Muscle layer of duodenum (tissue), 2 donors: ENCODE data around the gene EIF4E3.
A peak's percentile ranks its signal among the peaks of the same experiment; 100 is the strongest.

Experiments used
- H3K27ac ChIP-seq: one replicate; pipeline ENCODE4 v1.7.0; 2013; ENCODE audit warnings: mild to moderate bottlenecking, low read length
- H3K27me3 ChIP-seq: one replicate; pipeline ENCODE4 v1.7.0; 2013; ENCODE audit warnings: low read depth, mild to moderate bottlenecking, control low read depth, low read length
- H3K36me3 ChIP-seq, 2 donors: one replicate each; pipeline ENCODE4 v1.7.0; 2013; ENCODE audit warnings: low read length in 2 of 2, control low read depth in 1 of 2, mild to moderate bottlenecking in 1 of 2; ENCODE audit not compliant: insufficient read depth in 2 of 2, control insufficient read depth in 1 of 2
- H3K4me1 ChIP-seq, 2 donors: one replicate each; pipeline ENCODE4 v1.7.0; 2013; ENCODE audit warnings: low read length in 2 of 2, mild to moderate bottlenecking in 2 of 2, control low read depth in 1 of 2, moderate library complexity in 1 of 2; ENCODE audit not compliant: insufficient read depth in 2 of 2, control insufficient read depth in 1 of 2
- H3K4me3 ChIP-seq, 2 donors: one replicate each; pipeline ENCODE4 v1.7.0; 2013; ENCODE audit warnings: low read length in 2 of 2, low read depth in 1 of 2, mild to moderate bottlenecking in 1 of 2
- H3K9me3 ChIP-seq, 2 donors: one replicate each; pipeline ENCODE4 v1.7.0; 2013; ENCODE audit warnings: low read length in 2 of 2, control low read depth in 1 of 2, mild to moderate bottlenecking in 1 of 2; ENCODE audit not compliant: control insufficient read depth in 1 of 2
- donor health status: healthy.

EIF4E3 gene

DNA sequence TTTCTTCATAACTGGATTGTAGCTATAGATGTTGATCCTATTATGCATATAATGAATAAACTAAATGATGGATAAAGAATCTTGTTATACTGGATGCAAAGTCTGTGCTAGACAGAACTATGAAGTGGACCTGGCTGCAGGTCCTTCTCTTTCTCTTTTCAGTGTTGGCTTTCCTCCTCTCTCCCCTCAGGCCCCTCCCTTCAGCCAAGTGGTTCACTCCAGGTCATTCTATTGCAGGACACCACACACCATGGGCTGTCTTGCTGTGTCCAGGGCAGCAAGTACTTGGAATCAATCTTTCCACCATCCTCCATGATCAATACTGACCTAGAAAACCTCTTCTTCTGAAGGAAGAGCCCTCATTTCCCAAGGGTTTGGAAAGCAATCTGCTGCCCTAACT, 20.3 kb downstream of the EIF4E3 start:
- Histone ChIP-seq H3K27ac (no peak overlapping the region), H3K4me1 (peaks cover 0 to 3% of the 10 kb centered on the region in 2 donors), H3K4me3 (no peak overlapping the region), H3K9me3 (no peaks in the 10 kb centered on the region), H3K27me3 (no peaks in the 10 kb centered on the region), H3K36me3 (peaks cover 3 to 5% of the 10 kb centered on the region in 2 donors)

DNA sequence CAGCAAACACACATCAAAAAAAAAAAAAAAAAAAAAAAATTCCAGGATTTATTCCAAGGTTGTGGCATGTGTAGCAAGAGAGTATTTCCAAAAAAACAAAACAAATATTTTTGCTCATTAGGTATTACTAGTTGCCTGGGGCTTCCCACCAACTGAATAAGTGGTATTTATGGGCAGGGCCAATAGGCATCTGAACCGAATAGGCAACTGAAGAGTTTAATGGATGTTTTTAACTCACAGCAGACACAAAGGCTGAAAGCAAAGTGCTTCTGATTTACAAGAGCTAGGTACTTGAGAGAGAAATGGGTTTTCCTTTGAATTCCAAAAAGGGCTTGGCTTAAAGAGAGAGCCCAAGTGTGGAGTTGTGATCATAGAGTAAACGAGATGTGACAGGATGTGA, 21.4 kb downstream of the EIF4E3 start:
- no peak overlapping the region for H3K27ac ChIP-seq
- no peaks in the 10 kb centered on the region for H3K9me3 ChIP-seq
- no peaks in the 10 kb centered on the region for H3K27me3 ChIP-seq
- H3K4me3 ChIP-seq, result no peak overlapping the region
- H3K4me1 ChIP-seq, result peaks cover 0 to 3% of the 10 kb centered on the region in 2 donors
- H3K36me3 ChIP-seq, result no peaks in the 10 kb centered on the region

DNA sequence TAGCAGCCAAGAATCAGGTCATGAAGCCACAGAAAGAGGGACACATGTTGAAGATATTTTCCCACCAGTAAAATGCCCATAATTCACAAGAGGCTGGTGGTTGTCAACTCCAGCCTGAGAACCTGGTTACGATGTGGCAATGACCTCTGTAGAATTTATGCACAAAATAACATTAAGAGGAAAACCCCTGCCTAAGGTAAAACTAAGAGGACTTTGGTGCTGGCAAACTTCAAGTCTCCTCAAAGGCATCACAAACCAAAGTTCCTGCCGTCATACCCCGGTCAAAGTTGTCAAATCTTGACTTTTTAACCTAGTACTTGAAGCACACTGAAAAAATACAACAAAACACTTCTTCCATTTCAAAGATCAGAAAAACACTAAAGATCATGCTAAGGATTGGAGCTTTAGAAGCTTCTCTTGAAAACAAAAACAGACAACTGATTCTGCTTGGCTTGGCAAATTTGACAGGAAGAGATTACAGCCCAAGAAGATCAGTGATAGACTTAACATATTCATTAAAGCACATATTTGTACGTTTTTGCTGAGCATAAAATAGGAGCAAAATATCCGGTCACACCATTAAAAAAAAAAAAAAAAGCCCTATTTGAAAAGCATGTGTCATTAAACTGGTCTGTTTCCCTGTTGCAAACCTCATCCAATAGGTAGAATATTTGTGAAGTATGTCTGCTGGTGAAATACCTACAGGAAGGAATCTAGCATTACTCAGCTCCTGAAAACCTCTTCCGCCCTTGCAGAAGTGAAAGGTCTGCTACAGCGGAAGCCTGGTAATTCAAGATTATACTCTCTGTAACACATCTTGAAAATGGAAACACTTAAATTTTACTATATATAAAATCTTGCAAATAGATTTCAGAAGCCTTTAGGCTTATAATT, 22.8 kb downstream of the EIF4E3 start:
- peaks cover 0 to 3% of the 10 kb centered on the region in 2 donors for H3K4me1 ChIP-seq
- H3K27ac ChIP-seq, result no peak overlapping the region
- H3K36me3 ChIP-seq, result no peaks in the 10 kb centered on the region
- H3K9me3 ChIP-seq, result no peaks in the 10 kb centered on the region
- no peaks in the 10 kb centered on the region for H3K27me3 ChIP-seq
- H3K4me3 ChIP-seq, result no peak overlapping the region

DNA sequence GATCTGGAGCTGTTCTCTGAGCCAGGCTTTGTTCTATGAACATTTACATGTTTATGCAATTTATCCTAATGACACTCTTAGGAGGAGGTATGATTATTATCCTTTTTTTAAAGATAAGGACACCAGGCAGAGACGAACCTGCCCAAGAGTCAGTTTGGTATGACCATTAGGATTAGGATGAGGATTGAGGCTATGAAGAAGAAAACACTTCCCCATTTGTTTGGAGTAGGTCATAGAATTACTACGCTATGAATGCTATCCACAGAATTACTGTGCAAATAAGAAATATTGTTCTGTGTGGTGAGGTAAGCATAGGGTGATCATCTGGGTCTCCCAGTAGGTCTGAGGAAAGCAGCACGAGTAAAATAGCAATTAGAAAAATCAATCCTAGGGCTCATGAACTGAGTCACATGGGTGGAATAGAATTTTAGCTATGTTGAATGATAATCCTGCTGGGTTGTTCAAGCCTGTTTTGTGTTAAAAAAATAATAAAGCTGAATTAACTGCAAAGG, 23.9 kb downstream of the EIF4E3 start:
- H3K36me3 ChIP-seq, result no peaks in the 10 kb centered on the region
- no peaks in the 10 kb centered on the region for H3K27me3 ChIP-seq
- no peak overlapping the region for H3K4me3 ChIP-seq
- peaks cover 0 to 3% of the 10 kb centered on the region in 2 donors for H3K4me1 ChIP-seq
- H3K9me3 ChIP-seq, result no peaks in the 10 kb centered on the region
- no peak overlapping the region for H3K27ac ChIP-seq

DNA sequence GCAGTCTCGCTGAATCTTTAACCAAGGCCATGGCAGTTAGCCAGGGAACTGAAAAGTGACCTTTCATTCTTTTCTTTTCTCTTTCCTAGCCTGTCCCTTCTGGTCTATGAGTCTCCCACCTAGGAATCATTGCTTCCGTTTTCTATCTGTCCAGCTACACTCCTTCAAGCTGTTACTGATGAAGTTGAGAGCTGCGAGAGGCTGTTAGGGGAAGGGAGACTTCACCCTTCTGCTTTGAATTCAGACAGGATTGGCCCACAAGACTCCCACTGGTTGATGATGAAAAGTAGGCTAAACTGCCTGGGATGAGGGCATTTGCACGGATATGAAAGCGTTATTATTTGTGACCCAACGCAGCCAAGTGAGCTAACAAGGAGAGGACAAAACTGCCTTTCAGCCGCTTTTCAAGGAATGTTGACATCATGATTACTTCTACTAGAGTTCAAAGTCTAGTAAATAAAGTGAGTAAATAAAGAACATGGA, 30.2 kb downstream of the EIF4E3 start:
- H3K4me3 ChIP-seq, result peak overlapping the region in 1 of 2 donors; percentile 17
- no peaks in the 10 kb centered on the region for H3K9me3 ChIP-seq
- peak overlapping the region; percentile 41 for H3K27ac ChIP-seq
- H3K36me3 ChIP-seq, result no peaks in the 10 kb centered on the region
- H3K4me1 ChIP-seq, result peaks cover 24 to 30% of the 10 kb centered on the region in 2 donors
- H3K27me3 ChIP-seq, result no peaks in the 10 kb centered on the region

DNA sequence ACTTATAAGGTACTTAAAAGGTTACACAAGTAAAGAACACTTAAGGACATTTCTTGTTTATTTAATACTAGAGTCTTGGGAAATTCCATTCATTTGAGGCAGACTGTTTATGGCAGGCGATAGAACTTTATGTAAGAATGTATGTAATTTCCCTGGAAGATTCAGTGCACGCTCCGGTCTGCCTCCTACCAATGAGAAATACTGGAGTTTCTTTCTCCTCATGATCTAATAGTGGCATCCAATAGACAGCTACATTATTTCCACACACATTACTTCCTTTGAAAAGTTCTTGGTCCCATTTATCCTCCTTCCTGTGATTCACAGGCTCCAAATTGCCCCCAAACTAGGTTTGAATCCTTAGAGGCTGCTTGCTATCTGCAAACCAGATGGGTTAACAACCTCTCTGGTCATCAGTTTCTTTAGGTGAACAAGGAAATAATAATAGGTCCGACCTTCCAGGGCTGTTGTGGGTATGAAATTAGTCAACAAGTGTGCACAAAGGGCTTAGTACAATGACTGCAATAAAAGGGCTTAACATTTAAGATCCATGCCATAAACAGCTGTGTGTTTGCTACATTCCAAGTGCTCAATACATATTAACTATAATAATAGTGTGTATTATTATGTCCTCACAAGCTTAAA, 30.7 kb downstream of the EIF4E3 start:
- H3K36me3 ChIP-seq, result no peaks in the 10 kb centered on the region
- H3K4me1 ChIP-seq, result peaks cover 26 to 36% of the 10 kb centered on the region in 2 donors
- no peaks in the 10 kb centered on the region for H3K27me3 ChIP-seq
- H3K9me3 ChIP-seq, result no peaks in the 10 kb centered on the region
- H3K27ac ChIP-seq, result peak overlapping the region; percentile 41
- H3K4me3 ChIP-seq, result peak overlapping the region in 1 of 2 donors; percentile 17

DNA sequence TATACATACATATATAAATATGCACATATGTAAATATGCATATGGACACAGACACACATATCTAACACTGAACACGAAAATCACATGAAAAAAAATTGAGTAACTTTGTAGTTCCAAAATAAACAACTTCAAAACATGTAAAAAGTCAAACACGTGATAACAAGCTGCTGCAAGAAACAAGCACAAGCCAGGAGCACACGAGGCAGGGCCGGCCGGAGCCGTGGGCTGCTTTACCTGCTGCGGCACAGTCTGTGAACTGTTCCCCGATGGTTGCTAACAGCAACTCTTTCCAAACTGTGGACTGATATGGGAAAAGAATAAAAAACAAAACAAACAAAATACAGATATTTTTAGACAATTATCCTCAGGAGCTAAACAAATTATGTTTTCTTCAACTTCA, 31.6 kb downstream of the EIF4E3 start:
- Histone ChIP-seq H3K9me3 (no peaks in the 10 kb centered on the region), H3K36me3 (no peaks in the 10 kb centered on the region), H3K4me3 (no peak overlapping the region), H3K27ac (peak overlapping the region; percentile 41), H3K27me3 (no peaks in the 10 kb centered on the region), H3K4me1 (peaks cover 26 to 39% of the 10 kb centered on the region in 2 donors)

DNA sequence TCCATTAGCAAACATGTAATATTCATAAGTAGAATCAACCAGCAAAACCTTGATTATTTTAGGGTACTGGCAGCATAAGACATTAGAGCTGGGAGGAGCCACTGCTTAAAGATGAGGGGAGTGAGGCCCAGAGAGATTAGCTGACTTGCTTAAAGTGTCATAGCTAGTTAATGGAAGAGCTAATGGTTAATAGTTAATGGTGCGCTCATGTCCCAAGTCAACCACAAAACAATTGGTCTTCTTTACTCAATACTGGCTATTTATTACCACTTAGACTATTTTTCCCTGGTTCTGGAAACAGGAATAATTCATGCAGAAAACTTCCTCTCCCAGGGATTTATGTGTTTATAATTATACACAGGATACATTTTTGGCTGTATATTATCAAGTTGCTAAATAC, 33.1 kb downstream of the EIF4E3 start:
- H3K4me1 ChIP-seq, result peaks cover 30 to 39% of the 10 kb centered on the region in 2 donors
- H3K27ac ChIP-seq, result no peak overlapping the region

DNA sequence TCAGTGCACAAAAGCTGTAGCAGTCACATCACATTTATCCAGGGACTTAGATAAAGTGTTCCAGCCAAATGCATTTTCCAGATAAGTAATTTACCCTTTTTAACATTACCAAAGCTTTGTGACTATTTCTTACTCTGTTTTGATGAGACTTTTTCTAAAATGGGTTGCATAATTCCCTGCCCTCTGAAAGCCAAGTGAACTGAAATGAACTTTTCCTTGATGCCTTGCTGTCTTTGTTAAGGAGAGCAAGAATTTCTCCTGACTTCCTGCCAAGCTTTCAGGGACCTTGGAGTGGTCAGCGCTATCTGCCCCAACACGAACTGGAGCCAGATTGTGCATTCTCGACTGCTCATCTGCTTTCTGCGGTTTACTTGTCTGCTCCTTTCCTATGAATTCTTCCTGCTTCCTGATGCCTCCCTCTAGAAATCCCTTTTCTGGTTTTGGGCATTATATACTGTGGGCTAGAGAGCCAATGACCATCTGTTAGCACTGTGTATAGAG, 34.8 kb downstream of the EIF4E3 start:
- H3K4me1 ChIP-seq, result peaks cover 30 to 43% of the 10 kb centered on the region in 2 donors
- H3K27ac ChIP-seq, result no peak overlapping the region

More for the DNA sequence above, 33.1 kb downstream of the EIF4E3 start:
- Histone ChIP-seq H3K27me3 (no peaks in the 10 kb centered on the region), H3K4me3 (no peak overlapping the region), H3K36me3 (no peaks in the 10 kb centered on the region), H3K9me3 (no peaks in the 10 kb centered on the region)

DNA sequence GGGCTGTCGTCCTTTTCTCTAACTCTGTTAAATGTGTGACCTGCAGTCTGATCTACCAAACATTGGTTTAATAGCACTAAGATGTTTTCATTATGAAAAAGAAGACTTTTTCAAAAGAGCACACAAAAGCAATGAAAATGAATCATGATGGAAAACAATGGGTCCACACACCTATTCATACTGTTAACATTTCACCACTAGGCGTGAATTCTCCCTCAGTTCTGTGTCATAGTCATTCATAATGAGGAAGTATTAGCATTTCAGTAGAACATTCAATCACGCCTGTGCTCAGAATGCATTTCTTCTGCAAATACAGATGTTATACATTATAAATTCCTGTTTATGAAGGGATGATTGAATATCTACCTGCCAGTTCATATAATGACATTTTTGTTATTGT, 35.9 kb downstream of the EIF4E3 start:
- H3K36me3 ChIP-seq, result no peaks in the 10 kb centered on the region
- no peaks in the 10 kb centered on the region for H3K27me3 ChIP-seq
- H3K4me3 ChIP-seq, result no peak overlapping the region
- H3K4me1 ChIP-seq, result peaks cover 22 to 43% of the 10 kb centered on the region in 2 donors
- H3K9me3 ChIP-seq, result no peaks in the 10 kb centered on the region
- H3K27ac ChIP-seq, result no peak overlapping the region

More for the DNA sequence above, 34.8 kb downstream of the EIF4E3 start:
- H3K36me3 ChIP-seq, result no peaks in the 10 kb centered on the region
- no peaks in the 10 kb centered on the region for H3K9me3 ChIP-seq
- H3K4me3 ChIP-seq, result no peak overlapping the region
- no peaks in the 10 kb centered on the region for H3K27me3 ChIP-seq

DNA sequence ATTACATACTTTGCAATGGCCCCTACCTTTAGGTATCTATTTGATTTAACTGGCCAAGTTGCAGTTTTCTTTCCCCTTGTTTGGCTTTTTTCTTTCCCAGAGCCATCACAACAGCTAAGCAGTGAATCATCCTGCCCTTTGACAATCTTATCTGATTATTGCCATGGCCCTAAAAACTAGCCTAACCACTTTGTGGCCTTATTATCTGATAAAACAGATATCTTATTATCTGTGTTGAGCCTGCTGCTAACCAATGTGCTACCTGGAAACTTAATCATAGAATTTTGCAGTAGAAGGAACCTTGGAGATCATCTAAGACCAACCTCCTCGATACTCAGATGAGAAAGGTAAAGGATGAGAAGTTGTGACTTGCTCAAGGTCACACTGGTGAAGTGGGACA, 37.1 kb downstream of the EIF4E3 start:
- no peaks in the 10 kb centered on the region for H3K36me3 ChIP-seq
- H3K9me3 ChIP-seq, result no peaks in the 10 kb centered on the region
- no peak overlapping the region for H3K27ac ChIP-seq
- H3K4me1 ChIP-seq, result peaks cover 17 to 36% of the 10 kb centered on the region in 2 donors
- no peaks in the 10 kb centered on the region for H3K27me3 ChIP-seq
- no peak overlapping the region for H3K4me3 ChIP-seq
